Body of pancreas (tissue), 4 donors: ENCODE measurements around the gene KPNA2. TPM values are rescaled to one million over a fixed set of nuclear protein-coding genes. Genes with fewer than 3 reads are reported as not detected.
"Not testable (repeated sequence)": the region's sequence is repeated elsewhere in the genome, so short reads cannot be mapped to it uniquely, and the experiment has no call there.

Experiments
- ATAC-seq: fragments of 150-250 bp; one replicate; pipeline ENCODE4 v1.9.1; 2016
- DNase-seq, 4 donors: peaks; one replicate each; pipeline ENCODE4 v3.0.0-alpha.2; 2019
- H3K27ac ChIP-seq, 4 donors: fragments of 200-600 bp; sonication (generic); 1 replicate in 3 of 4; 2 replicates in 1 of 4; pipeline versions ENCODE4 v1.5.1 to v1.6.1; 2016 to 2019; ENCODE audit warnings: mild to moderate bottlenecking in 1 of 4, mixed read lengths in 1 of 4, moderate library complexity in 1 of 4
- H3K27me3 ChIP-seq, 2 donors: fragments of 200-600 bp; sonication (generic); one replicate each; pipeline ENCODE4 v1.6.0; 2016; ENCODE audit warnings: mild to moderate bottlenecking in 1 of 2
- H3K36me3 ChIP-seq, 2 donors: fragments of 200-600 bp; sonication (generic); replicated peaks in 1 of 2; 2 replicates each; pipeline ENCODE4 v1.5.1; 2016; ENCODE audit warnings: low read depth in 2 of 2; ENCODE audit not compliant: insufficient read depth in 1 of 2
- H3K4me1 ChIP-seq: fragments of 200-600 bp; sonication (generic); one replicate; pipeline ENCODE4 v1.6.0; 2016
- H3K4me3 ChIP-seq, 2 donors: fragments of 200-600 bp; sonication (generic); 1 replicate in 1 of 2; 2 replicates in 1 of 2; pipeline ENCODE4 v1.5.1; 2016 to 2019
- H3K9me3 ChIP-seq, 3 donors: fragments of 200-600 bp; sonication (generic); 1 replicate in 2 of 3; 2 replicates in 1 of 3; pipeline ENCODE4 v1.5.1; 2016
- CTCF ChIP-seq, 7 experiments: fragments of 450-650 bp in 4 of 7; fragments of 200-600 bp in 3 of 7; sonication (generic) in 3 of 7; IDR thresholded peaks; one replicate each; pipeline ENCODE4 v1.5.1; 2016 to 2019; ENCODE audit warnings: antibody characterized with exemption in 7 of 7
- POLR2A ChIP-seq, 3 donors: fragments of 450-650 bp; IDR thresholded peaks; one replicate each; pipeline ENCODE4 v1.6.1; 2016; ENCODE audit warnings: antibody characterized with exemption in 3 of 3, mild to moderate bottlenecking in 2 of 3
- WGBS, 2 donors: methylation state at CpG; one replicate each; pipeline ENCODE4 v1.1.5; 2017; 5-methylcytosine and 5-hydroxymethylcytosine counted together
- intact Hi-C: fragments of 100-400 bp; cut with DNase I; formaldehyde crosslinking; loops from one replicate; pipeline ENCODE4 v1.15.1; 2023
- total RNA-seq, 2 donors: library from RNA; depleted of rRNA; stranded (reverse); fragments of >200 nt; gene quantifications; one replicate each; pipeline ENCODE4 v1.1.0, GENCODE V29; 2016

KPNA2 gene
- total RNA-seq, 2 donors from 2014 or later: 4.6 to 5.2 TPM

GRCh38 chr17:68080411-68081150 lies 45.0 kb downstream of the KPNA2 start:
- WGBS, 2 donors: 90 to 96% methylated on average over 4 to 37 of the region's 46 CpGs
- Histone ChIP-seq H3K4me1 (no peaks in the 10 kb centered on the region), H3K4me3 (no peak overlapping the region), H3K27me3 (no peaks in the 10 kb centered on the region), H3K36me3 (no peaks in the 10 kb centered on the region), H3K9me3 (no peaks in the 10 kb centered on the region), H3K27ac (no peak overlapping the region)
- ATAC-seq (no peak), DNase-seq (no peak)
- no peak for TF ChIP-seq CTCF (IDR thresholded peaks at IDR 0.05)
- no peak for TF ChIP-seq POLR2A (IDR thresholded peaks at IDR 0.05)
- intact Hi-C loops: no loop called here

- H3K9me3 ChIP-seq, H3K4me3 ChIP-seq, H3K36me3 ChIP-seq, H3K27ac ChIP-seq, H3K4me1 ChIP-seq, ATAC-seq, intact Hi-C loops, DNase-seq, H3K27me3 ChIP-seq: not testable (repeated sequence)
- 88 to 90% methylated on average over 13 of the region's 13 CpGs for WGBS, 2 donors
These were observed 46.0 kb downstream of the KPNA2 start for GRCh38 chr17:68081305-68082265.

- Histone ChIP-seq H3K27ac (no peak overlapping the region), H3K27me3 (no peaks in the 10 kb centered on the region), H3K4me1 (no peaks in the 10 kb centered on the region), H3K4me3 (no peak overlapping the region), H3K36me3 (no peaks in the 10 kb centered on the region), H3K9me3 (no peaks in the 10 kb centered on the region)
- TF ChIP-seq POLR2A (IDR thresholded peaks at IDR 0.05) (no peak), CTCF (IDR thresholded peaks at IDR 0.05) (no peak)
- no peak for ATAC-seq
- intact Hi-C loops: no loop called here
- WGBS, 2 donors: 61 to 63% methylated on average over 7 of the region's 7 CpGs
- DNase-seq: peak in 1 of 4 donors; percentile 3
These were observed 50.3 kb downstream of the KPNA2 start for GRCh38 chr17:68085771-68086381.

- WGBS, 2 donors: 71 to 84% methylated on average over 1 to 4 of the region's 4 CpGs
- H3K4me3 ChIP-seq, H3K27ac ChIP-seq, H3K36me3 ChIP-seq, ATAC-seq, H3K4me1 ChIP-seq, intact Hi-C loops, H3K27me3 ChIP-seq, DNase-seq, H3K9me3 ChIP-seq: not testable (repeated sequence)
These were observed 51.1 kb downstream of the KPNA2 start for GRCh38 chr17:68086666-68087065.

- H3K4me3 ChIP-seq, H3K27ac ChIP-seq, H3K27me3 ChIP-seq, H3K9me3 ChIP-seq, DNase-seq, ATAC-seq, intact Hi-C loops, H3K36me3 ChIP-seq, H3K4me1 ChIP-seq: not testable (repeated sequence)
- WGBS, 2 donors: 85 to 87% methylated on average over 4 to 9 of the region's 11 CpGs
These were observed 51.6 kb downstream of the KPNA2 start for GRCh38 chr17:68087131-68087623.

- Histone ChIP-seq H3K4me1 (no peaks in the 10 kb centered on the region), H3K36me3 (no peaks in the 10 kb centered on the region), H3K27me3 (no peaks in the 10 kb centered on the region), H3K9me3 (no peaks in the 10 kb centered on the region), H3K27ac (no peak overlapping the region), H3K4me3 (no peak overlapping the region)
- ATAC-seq (no peak), DNase-seq (no peak)
- intact Hi-C loops: no loop called here
- TF ChIP-seq CTCF (IDR thresholded peaks at IDR 0.05) (no peak), POLR2A (IDR thresholded peaks at IDR 0.05) (no peak)
- 61 to 70% methylated on average over 4 of the region's 4 CpGs for WGBS, 2 donors
These were observed 52.3 kb downstream of the KPNA2 start for GRCh38 chr17:68087851-68088250.
